ENCODE measurements around the gene MAP7. TPM values are rescaled to one million over a fixed set of nuclear protein-coding genes. Genes with fewer than 3 reads are reported as not detected.
A peak's percentile ranks its signal among the peaks of the same experiment; 100 is the strongest.

MAP7 gene
- total and polyA plus RNA-seq, 2 of the 13 experiments (the other 11 are each of a cell fraction or from before 2014, with no cell fraction given): 0.04 TPM; not detected in 1

DNA sequence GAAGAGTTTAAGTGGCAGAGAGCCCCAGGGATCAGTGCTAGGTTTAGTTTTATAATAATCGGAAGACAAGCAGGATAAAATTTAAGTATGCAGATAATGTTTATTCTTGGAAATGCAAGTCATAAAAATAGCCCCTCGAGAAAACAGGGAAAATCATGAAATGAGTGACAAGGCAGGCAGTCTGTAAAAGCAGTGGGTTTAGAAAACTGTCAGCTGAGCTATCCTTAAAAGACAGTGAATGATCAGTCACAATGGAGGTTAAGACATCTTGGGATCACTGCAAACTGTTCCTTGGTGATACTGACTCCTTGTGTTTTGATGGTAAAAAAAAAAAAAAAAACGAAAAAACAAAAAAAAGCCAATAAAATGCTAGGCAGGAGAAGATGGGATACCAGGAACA lies 199.3 kb downstream of the MAP7 start:
- intact Hi-C loops (cut with micrococcal nuclease; ENCODE audit: unreplicated experiment) (no loop called here), in situ Hi-C loops (cut with HindIII; ENCODE audit: extremely low pct_ligation_motif_present, low pct_unique_long_range_greater_than_20kb) (no loop called here)
- 23% methylated on average over 3 of the region's 3 CpGs for WGBS (ENCODE audit: low lambda C conversion rate)
- no peak overlapping the region for H3K27ac ChIP-seq (ENCODE audit: extremely low read length, insufficient read depth, low read length)
- no peak for DNase-seq (ENCODE audit: low spot score)
- ATAC-seq: no peak
- no peaks in the 10 kb centered on the region for H3K4me1 ChIP-seq (ENCODE audit: insufficient read depth, low read length)
- CTCF ChIA-PET (ENCODE audit: low intra/inter-chr PET ratio, low total read pairs): no interaction called here
- no peak overlapping the region for H3K9ac ChIP-seq (ENCODE audit: insufficient read depth, low read depth, low read length)
- no peaks in the 10 kb centered on the region for H3K36me3 ChIP-seq (replicated peaks in 1 of 2; ENCODE audit: control insufficient read depth in 1 of 2, insufficient read depth in 2 of 2, low read length in 2 of 2)
- no peaks in the 10 kb centered on the region for H4K20me1 ChIP-seq (ENCODE audit: insufficient read depth, low read length)
- no peak overlapping the region for H2AFZ ChIP-seq (ENCODE audit: low read length)
- POLR2A ChIA-PET: no interaction called here
- no peaks in the 10 kb centered on the region for H3K9me3 ChIP-seq (ENCODE audit: low read length)
- H3K79me2 ChIP-seq (ENCODE audit: insufficient read depth, low read length): no peaks in the 10 kb centered on the region
- FAIRE-seq: no peak
- TF ChIP-seq KDM1A (CRISPR knock-in tag; IDR thresholded peaks at IDR 0.05) (no peak), YEATS4 (CRISPR knock-in tag; IDR thresholded peaks at IDR 0.05; ENCODE audit: borderline replicate concordance) (no peak)
- BruUV-seq (replicated peaks): no TSS peak
- no peak overlapping the region for H3K4me2 ChIP-seq (ENCODE audit: low read depth, low read length)
- H3K4me3 ChIP-seq (replicated peaks in 1 of 3; ENCODE audit: insufficient read depth in 1 of 3, low read depth in 2 of 3, low read length in 3 of 3): no peak overlapping the region
- H3K27me3 ChIP-seq (ENCODE audit: control insufficient read depth in 1 of 2, insufficient read depth in 2 of 2, low read length in 2 of 2): no peaks in the 10 kb centered on the region; a peak in 1 of 5 replicates

DNA sequence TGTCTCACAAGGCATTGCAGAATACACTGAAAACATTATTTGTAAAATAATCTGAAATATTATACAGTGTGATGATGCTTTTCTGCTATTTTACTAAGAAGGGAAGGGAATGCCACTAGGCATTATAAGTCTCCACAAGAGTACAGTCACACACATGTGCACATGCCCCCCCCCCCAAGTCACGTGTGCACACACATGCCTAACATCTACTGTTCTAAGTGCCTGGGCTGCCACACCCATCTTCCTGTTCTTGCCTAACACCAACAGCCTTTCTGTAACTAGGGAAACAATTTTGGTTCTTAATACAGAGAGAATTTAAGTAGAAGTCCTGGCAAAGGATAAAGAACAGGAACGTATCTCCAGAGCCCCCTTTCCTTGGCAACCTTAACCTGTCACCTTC lies 202.4 kb downstream of the MAP7 start:
- intact Hi-C loops (cut with micrococcal nuclease; ENCODE audit: unreplicated experiment): no loop called here
- no peaks in the 10 kb centered on the region for H3K79me2 ChIP-seq (ENCODE audit: insufficient read depth, low read length)
- FAIRE-seq (no peak), ATAC-seq (no peak), DNase-seq (ENCODE audit: low spot score) (no peak)
- H3K4me2 ChIP-seq (ENCODE audit: low read depth, low read length): no peak overlapping the region
- ChIA-PET CTCF (ENCODE audit: low intra/inter-chr PET ratio, low total read pairs) (no interaction called here), POLR2A (no interaction called here)
- no peak overlapping the region for H2AFZ ChIP-seq (ENCODE audit: low read length)
- no TSS peak for BruUV-seq (replicated peaks)
- WGBS (ENCODE audit: low lambda C conversion rate): 19% methylated on average over 2 of the region's 2 CpGs
- in situ Hi-C loops (cut with HindIII; ENCODE audit: extremely low pct_ligation_motif_present, low pct_unique_long_range_greater_than_20kb): no loop called here
- no peak overlapping the region for H3K27ac ChIP-seq (ENCODE audit: extremely low read length, insufficient read depth, low read length)
- no peaks in the 10 kb centered on the region for H3K4me1 ChIP-seq (ENCODE audit: insufficient read depth, low read length)
- no peaks in the 10 kb centered on the region for H3K9me3 ChIP-seq (ENCODE audit: low read length)
- TF ChIP-seq, protein P1, sequence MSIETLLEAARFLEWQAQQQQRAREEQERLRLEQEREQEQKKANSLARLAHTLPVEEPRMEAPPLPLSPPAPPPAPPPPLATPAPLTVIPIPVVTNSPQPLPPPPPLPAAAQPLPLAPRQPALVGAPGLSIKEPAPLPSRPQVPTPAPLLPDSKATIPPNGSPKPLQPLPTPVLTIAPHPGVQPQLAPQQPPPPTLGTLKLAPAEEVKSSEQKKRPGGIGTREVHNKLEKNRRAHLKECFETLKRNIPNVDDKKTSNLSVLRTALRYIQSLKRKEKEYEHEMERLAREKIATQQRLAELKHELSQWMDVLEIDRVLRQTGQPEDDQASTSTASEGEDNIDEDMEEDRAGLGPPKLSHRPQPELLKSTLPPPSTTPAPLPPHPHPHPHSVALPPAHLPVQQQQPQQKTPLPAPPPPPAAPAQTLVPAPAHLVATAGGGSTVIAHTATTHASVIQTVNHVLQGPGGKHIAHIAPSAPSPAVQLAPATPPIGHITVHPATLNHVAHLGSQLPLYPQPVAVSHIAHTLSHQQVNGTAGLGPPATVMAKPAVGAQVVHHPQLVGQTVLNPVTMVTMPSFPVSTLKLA (IDR thresholded peaks at IDR 0.05): peak; percentile 95
- no peak for TF ChIP-seq ZNF550 (CRISPR knock-in tag; IDR thresholded peaks at IDR 0.05; ENCODE audit: borderline replicate concordance)
- TF ChIP-seq ZNF160 (CRISPR knock-in tag; IDR thresholded peaks at IDR 0.05): no peak
- TF ChIP-seq TOE1 (CRISPR knock-in tag; IDR thresholded peaks at IDR 0.05): no peak
- no peak for TF ChIP-seq ZNF280D (CRISPR knock-in tag; IDR thresholded peaks at IDR 0.05)
- TF ChIP-seq, protein P2, sequence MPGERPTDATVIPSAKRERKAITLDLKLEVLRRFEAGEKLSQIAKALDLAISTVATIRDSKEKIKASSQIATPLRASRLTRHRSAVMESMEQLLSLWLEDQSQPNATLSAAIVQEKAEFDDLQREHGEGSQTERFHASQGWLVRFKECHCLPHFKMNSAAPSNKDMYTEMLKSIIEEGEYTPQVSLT (CRISPR knock-in tag; IDR thresholded peaks at IDR 0.05; ENCODE audit: borderline replicate concordance, low read depth): no peak
- TF ChIP-seq PRDM10 (CRISPR knock-in tag; IDR thresholded peaks at IDR 0.05; ENCODE audit: low read depth): no peak
- peaks cover 0 to 3% of the 10 kb centered on the region in 2 experiments; a peak in 1 of 5 replicates for H3K27me3 ChIP-seq (ENCODE audit: control insufficient read depth in 1 of 2, insufficient read depth in 2 of 2, low read length in 2 of 2)
- H3K9ac ChIP-seq (ENCODE audit: insufficient read depth, low read depth, low read length): no peak overlapping the region
- H4K20me1 ChIP-seq (ENCODE audit: insufficient read depth, low read length): no peaks in the 10 kb centered on the region
- no peaks in the 10 kb centered on the region for H3K36me3 ChIP-seq (replicated peaks in 1 of 2; ENCODE audit: control insufficient read depth in 1 of 2, insufficient read depth in 2 of 2, low read length in 2 of 2)
- no peak overlapping the region for H3K4me3 ChIP-seq (replicated peaks in 1 of 3; ENCODE audit: insufficient read depth in 1 of 3, low read depth in 2 of 3, low read length in 3 of 3)

Measured in HepG2 (cell line).